ENCODE data around the gene SMPD3.
"Not testable (repeated sequence)": the region's sequence is repeated elsewhere in the genome, so short reads cannot be mapped to it uniquely, and the experiment has no call there.

SMPD3 gene

GRCh38 chr16:68448360-68448970, at the start of gene SMPD3:
Gene SMPD3 (minus strand): TSS chr16:68448508. CDS start chr16:68372181, 76,327 bp downstream.
- peak; percentile 88 for FAIRE-seq

DNA sequence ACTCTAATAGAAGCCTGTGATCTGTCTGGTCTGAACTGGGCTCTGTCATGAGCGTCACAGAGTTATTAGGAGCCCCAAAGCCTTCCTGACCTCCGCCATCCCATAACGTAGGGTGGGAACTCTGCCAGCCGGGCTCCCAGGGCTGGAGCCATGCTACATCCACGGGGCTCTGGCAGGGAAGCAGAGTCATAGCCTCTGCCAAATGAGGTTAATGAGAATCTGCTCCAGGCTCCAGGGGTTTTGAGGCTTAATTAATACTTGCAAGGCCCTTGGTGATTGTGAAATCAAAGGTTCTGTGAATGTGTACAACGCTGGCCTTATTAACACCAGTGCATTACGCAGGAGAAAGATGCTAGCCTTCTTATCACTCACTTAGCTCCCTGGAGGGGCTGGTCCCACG, 48.4 kb upstream of the SMPD3 start:
- FAIRE-seq = no peak

GRCh38 chr16:68494261-68494660, 46.0 kb upstream of the SMPD3 start:
- FAIRE-seq = not testable (repeated sequence)

DNA sequence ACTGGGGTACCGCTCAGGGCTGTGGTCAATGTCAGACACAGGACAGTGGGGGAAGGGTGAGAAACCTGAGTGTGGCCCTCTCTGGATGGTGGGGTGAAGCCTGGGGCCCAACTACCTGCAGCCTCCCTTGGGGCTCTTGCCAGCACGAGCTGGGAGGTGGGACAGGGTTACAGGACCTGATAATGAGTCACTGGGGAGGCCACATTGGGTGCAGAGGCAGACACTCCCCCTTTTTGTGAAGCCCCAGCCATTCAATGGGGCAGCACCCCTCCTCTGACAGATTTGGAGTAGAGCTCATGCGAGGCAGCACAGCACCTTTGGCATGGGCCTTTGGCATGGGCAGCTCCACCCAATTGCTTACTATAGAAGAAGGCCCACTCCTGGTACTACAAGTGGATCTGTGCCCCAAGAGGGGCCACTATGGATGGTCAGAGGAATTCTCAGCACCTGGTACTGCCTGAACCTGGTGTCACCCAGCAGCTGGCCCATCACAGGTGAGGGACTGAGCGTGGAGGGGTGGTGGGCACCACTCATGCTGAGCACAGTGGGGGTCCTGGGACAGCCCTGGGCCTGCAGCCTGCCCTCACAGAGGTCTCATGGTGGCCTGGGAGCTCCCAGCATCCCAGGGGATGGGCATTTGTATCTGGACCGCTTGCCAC, 45.2 kb upstream of the SMPD3 start:
- FAIRE-seq = no peak

DNA sequence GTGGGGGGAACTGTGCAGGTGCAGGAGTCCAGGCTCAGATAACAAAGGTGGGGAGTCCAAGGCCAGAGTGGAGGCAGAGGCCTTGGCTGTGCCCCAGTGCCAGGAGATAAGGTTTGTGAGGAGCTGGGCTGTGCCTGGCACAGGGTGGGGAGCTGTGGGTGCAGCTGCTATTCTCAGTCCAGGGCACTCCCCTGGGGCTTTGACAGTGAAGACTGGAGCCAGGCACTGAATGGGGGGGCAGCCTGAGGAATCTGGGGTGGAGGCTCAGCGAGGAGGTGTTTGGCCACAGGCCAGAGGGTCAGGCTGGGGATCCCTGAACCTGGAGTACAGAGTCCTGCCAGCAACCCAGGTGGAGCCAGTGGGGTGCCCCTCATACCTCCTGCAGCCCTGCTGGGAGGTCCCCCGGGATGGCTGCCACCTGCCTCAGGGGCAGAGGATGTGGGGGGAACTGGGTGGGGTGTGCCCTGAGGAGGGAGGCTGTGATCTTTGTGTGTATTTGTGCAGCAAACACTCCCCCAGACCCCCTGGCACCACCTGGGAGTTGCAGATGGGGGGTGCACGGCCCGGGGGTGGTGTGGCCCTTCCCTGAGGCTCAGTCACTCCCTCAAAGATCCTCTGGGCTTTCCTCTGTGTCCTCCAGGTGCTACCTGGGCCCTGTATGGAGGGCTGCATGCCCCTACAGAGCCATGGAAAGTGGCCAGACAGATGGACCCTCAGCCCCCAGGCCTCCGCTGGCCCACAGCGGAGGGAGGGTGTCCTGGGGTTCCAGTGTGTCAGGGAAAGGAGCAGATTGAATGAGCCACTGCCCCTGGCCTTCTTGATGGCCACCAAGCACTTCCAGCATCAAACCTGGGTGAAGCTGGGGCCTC, 44.5 kb upstream of the SMPD3 start:
- FAIRE-seq = no peak

DNA sequence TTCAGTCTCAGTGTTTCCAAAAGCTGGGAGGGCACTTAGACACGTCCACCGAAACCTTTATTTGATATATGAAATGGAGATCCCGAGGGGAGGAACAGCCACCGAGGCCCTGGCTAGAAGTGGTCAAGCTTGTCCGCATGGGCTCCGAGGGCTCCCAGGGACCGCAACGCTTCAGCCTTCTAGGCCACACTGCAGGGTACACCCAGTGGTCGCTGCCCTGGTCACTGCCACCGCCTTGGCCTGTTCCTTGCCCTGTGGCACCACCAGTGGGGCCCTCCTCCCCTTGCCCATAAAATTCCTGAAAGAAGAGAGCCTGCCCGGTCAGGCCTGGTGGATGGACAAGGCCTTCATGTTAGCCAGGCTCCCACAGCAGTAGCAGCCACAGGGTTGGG, 43.8 kb upstream of the SMPD3 start:
- FAIRE-seq = no peak

GRCh38 chr16:68491576-68491950, 43.3 kb upstream of the SMPD3 start:
- no peak for FAIRE-seq

DNA sequence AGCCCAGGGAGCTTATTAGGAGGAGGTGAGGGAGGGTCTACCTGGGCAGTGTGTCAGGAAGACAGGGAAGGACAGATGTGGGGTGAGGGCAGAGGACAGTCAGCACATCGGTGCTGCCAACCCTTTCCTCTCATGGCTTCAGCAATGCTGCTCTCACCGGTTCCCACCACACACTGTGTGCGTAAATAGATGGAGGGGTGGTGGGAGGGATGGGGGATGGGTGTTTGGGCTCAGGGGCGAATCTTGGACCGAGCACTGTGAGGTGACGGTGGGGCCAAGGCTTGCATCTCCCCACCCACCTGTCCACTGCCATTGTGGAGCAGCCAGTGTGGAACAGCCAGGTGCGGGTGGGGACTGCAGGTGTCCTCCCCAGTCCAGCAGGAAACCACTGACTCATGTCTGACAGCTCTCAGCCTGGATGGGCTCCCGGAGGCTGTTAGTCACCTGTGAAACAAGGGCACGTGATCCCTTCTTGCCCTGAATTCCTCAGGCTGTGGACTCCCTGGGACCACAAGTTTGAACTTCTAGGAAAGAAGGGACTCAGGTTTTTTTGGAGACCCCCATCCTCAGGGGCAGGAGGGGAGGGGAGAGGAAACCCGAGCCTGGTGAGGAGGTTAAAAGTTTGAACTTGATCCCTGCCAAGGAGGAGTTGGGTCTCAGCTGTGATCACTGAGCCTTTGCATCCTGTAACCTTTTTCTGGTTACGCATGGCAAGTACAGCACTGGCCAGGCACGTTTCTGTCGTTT, 42.7 kb upstream of the SMPD3 start:
- no peak for FAIRE-seq

DNA sequence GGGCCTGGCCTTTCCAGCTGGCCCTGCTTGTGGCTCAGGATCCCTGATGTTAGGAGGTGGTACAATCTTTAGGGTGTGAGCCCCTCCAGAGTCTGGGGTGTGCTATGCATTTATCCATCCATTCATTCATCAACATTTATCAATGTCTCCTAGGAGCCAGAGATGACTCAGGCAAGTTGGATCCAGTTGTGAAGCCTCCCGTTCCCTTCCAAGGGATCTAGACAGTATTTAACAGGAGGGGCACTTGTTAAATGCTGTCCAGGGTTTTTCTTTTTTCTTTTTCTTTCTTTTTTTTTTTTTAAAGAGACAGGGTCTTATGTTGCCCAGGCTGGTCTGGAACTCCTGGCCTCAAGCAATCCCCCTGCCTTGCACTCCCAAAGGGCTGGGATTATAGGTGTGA, 42.0 kb upstream of the SMPD3 start:
- no peak for FAIRE-seq

DNA sequence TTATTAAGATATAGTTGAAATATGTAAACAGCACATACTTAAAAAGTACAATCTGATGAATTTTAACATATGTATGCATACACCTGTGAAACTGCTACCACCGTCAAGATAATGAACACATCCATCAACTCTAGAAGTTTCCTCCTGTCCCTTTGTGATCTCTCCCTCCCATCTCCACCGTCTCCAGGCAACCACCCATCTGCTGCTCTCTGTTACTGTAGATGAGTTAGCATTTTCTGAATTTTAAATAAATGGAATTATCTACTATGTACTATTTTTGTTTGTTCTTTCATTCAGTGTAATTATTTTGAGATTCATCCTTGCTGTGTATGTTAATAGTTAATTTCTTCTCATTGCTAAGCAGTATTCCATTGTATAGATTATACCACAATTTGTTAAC, 40.2 kb upstream of the SMPD3 start:
- FAIRE-seq = peak; percentile 98

DNA sequence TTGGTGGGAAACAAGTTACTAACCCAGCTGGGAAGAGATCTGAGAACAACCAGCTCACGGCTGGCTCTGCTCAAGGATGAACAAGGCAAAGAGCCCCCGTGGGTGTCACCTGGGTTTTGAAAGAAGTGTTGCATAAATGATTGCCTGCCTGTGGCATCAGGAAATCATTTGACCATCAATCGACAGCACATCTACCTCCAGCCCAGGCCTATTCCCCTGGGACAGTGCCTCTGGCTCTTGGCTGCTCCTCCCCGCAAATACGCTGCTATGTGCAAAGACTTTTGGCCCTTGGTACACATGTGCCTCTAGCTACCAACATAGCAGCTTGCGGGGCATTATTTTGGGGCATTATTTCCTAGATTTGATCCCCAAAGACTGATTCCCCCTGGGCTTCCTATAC, 39.4 kb upstream of the SMPD3 start:
- FAIRE-seq = no peak

DNA sequence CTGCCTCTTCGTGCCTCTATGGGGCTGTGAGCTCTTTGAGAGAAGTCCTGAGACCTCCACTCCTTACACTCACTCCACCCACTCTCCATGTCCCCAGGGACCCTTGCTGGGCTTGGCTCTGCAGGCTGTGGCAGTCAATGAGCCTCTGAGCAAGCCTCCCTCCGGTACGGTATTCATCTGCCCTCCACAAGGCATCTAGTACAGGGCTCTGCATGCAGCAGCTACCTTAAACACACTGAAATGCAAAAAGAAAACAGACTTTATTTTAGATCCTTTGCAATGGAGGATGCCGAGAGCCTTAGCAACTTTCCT, 38.9 kb upstream of the SMPD3 start:
- no peak for FAIRE-seq

GRCh38 chr16:68486502-68487202, 38.3 kb upstream of the SMPD3 start:
- no peak for FAIRE-seq

GRCh38 chr16:68481636-68482035, 33.3 kb upstream of the SMPD3 start:
- no peak for FAIRE-seq

DNA sequence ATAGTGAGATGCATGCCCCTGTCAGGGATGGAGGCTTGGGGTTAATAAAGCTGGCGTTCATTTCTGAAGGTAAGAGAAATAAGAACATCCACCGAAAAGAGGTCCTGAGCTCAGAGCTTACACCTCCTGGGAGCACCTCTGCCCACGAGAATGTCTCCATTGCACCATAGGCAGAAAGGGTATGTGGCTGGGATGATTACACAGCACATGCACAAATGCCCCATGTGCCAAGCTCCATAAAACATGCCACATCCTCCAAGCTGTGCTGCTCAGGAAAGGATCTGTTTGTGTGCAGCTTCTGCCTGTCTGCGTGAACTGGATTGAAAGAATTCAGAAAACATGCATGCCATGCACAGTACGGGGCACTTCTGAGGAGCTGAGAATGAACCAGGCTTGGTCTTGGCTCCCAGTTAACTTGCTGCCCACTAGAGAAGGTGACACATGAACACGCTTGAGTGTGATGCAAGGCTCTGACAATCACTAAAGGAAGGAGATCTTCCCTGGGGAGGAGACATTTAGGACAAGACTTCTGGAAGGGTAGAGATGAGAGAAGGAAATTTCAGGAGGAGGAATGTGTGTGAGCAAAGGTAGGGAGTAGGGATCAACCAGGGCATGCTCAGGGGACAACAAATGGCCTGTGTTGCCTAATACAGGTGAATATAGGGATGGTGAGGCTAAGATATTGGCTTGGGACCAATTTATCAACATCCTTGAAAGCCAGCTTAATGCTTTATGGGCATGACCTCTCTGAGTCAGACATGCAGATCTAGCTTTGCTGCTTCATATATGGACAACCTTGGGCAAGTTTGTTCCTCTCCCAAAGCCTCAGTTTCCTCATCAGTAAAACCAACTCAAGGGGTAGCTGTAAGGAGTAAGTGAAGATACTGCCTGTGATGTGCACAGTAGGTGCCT, 32.0 kb upstream of the SMPD3 start:
- no peak for FAIRE-seq

DNA sequence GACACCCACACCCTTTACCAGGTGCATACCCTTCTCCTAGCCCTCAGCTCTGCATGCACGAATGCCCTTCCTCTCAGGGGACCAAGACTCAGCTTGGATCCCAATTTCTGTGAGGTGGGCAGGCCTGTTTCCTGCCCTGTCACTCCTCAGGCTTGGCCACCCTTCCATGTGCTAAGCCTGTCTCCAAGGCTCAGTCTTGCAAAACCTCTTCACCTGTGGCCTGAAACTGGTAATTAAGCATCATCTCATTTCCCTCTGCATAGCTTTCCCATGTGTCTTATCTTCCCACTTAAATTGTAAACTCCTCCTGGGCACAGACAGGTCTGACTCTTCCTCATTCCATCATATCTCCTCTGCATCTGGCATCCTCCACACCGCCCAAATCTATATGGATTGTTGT, 31.0 kb upstream of the SMPD3 start:
- no peak for FAIRE-seq

- FAIRE-seq = no peak
Observed at GRCh38 chr16:68478526-68479250, 30.4 kb upstream of the SMPD3 start.

- FAIRE-seq = no peak
Observed at GRCh38 chr16:68475071-68475470, 26.8 kb upstream of the SMPD3 start.

DNA sequence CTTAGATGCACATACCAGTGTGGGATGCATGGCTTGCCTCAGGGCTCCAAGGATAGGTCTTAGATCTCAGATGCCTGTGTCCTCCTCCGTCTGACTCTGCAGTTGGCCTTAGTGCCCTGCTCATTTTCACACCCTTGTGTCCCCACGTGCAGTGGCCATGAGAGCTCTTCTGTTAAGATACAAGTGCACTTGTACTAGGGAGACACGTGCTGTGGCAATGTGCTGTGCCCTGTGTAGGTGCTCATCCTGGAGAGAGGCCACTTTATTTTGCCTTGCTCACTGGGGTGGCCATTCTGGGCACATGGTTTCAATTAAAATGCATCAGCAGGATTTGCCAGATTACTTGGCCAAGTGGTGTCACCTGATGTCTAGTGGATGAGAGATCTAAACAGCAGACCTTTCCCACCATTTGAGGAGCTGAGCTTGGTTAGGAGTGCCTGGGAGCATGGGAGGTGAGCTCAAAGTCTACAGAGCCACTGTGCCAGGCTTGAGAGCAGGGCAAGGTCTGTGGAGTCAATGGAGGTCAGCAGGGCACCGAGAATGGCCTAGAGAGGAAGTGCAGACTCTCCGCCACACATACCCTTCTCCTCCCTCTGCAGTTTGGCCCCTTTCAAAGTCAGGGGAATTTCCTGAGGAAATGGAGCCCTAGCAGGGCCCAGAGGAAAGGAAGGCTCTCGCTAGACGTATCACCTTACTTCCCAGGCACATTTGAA, 25.2 kb upstream of the SMPD3 start:
- FAIRE-seq = no peak

GRCh38 chr16:68472581-68472980, 24.3 kb upstream of the SMPD3 start:
- no peak for FAIRE-seq
